ENCODE measurements around the gene MED13L.

Gene MED13L

GRCh38 chr12:115944392-115944742, 333.1 kb downstream of the MED13L start:
- CTCF ChIA-PET = no interaction called here
- no peaks in the 10 kb centered on the region for H3K36me3 ChIP-seq (ENCODE audit: control insufficient read depth in 4 of 4, insufficient read depth in 4 of 4, low read length in 3 of 4)
- POLR2A ChIA-PET = no interaction called here
- DNase-seq = no peak
- H3K4me3 ChIP-seq (ENCODE audit: control insufficient read depth in 1 of 7, extremely low read depth in 1 of 7, insufficient read depth in 4 of 7, low read depth in 2 of 7, low read length in 6 of 7) = no peak overlapping the region
- no peak overlapping the region for H3K27ac ChIP-seq (ENCODE audit: insufficient read depth in 1 of 2, low read depth in 1 of 2, low read length in 2 of 2, poor library complexity in 1 of 2, severe bottlenecking in 2 of 2)
- no peaks in the 10 kb centered on the region for H3K4me1 ChIP-seq (ENCODE audit: control extremely low read depth in 1 of 4, control insufficient read depth in 4 of 4, insufficient read depth in 4 of 4, low read length in 3 of 4)
- H3K9me3 ChIP-seq (ENCODE audit: control extremely low read depth in 1 of 5, control insufficient read depth in 4 of 5, insufficient read depth in 2 of 5, low read depth in 1 of 5, low read length in 4 of 5) = peaks cover 0 to 3% (median 0%) of the 10 kb centered on the region in 5 experiments
- over 99% methylated on average over 7 of the region's 8 CpGs for WGBS (ENCODE audit: insufficient coverage)
- H3K27me3 ChIP-seq (replicated peaks in 2 of 5; ENCODE audit: control insufficient read depth in 4 of 5, insufficient read depth in 5 of 5, low read length in 4 of 5) = peaks cover 0 to 2% (median 0%) of the 10 kb centered on the region in 5 experiments

DNA sequence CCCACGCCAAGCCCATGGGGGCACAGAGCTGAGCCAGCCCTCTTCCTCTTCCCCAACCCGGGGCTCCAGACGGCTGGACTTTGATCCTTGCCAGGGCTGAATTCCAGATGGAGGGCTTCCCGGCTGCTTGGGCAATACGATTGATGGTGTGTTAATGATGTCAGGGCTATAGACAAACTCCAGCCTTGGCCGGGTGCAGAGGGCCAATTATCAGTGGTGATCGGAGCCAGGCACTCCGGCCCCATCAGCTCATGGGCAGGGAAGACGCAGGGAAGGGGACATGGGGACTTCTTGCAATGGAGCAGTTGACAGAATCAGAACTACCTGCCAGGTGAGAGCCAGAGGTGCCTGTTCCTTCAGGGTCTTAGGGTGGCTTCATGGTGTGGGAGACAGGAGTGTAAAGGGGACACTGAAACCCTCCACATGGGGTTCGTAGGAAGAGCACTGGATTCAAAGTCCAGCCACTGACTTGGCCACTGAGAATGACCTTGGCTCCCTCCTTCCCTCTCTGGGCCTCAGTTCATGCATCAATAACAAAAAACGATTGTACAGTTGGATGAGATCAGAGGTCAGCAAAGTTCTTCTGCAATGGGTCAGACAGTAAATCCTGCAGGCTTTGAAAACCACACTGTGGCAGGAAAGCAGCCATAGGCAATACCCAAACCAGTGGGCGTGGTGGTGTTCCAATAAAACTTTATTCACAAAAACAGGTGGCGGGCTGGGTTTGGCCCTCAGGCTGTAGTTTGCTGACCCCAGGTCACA, 333.7 kb downstream of the MED13L start:
- CTCF ChIA-PET = no interaction called here
- 95% methylated on average over 9 of the region's 13 CpGs for WGBS (ENCODE audit: insufficient coverage)
- no peaks in the 10 kb centered on the region for H3K36me3 ChIP-seq (ENCODE audit: control insufficient read depth in 4 of 4, insufficient read depth in 4 of 4, low read length in 3 of 4)

DNA sequence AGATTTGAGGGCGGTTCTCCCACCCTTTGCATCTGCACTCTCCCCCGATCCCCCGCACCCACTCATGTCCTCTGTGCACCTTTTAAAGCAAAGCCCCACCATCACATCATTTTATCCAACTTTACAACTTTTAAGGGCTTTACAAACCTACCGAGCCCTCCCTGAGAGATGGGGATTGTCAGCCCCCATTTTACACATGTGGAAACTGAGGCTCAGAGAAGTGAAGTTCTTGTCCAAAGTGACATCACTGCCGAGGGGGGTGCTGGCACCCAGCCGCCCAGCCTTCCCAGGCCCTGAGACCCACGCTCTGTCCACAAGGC, 334.2 kb downstream of the MED13L start:
- 100% methylated on average over 6 of the region's 7 CpGs for WGBS (ENCODE audit: insufficient coverage)
- peaks cover 0 to 2% (median 0%) of the 10 kb centered on the region in 5 experiments for H3K27me3 ChIP-seq (replicated peaks in 2 of 5; ENCODE audit: control insufficient read depth in 4 of 5, insufficient read depth in 5 of 5, low read length in 4 of 5)
- H3K9me3 ChIP-seq (ENCODE audit: control extremely low read depth in 1 of 5, control insufficient read depth in 4 of 5, insufficient read depth in 2 of 5, low read depth in 1 of 5, low read length in 4 of 5) = peaks cover 0 to 9% (median 3%) of the 10 kb centered on the region in 5 experiments
- no peak overlapping the region for H3K4me3 ChIP-seq (ENCODE audit: control insufficient read depth in 1 of 7, extremely low read depth in 1 of 7, insufficient read depth in 4 of 7, low read depth in 2 of 7, low read length in 6 of 7)
- CTCF ChIA-PET = no interaction called here
- DNase-seq = no peak
- POLR2A ChIA-PET = no interaction called here
- no peaks in the 10 kb centered on the region for H3K4me1 ChIP-seq (ENCODE audit: control extremely low read depth in 1 of 4, control insufficient read depth in 4 of 4, insufficient read depth in 4 of 4, low read length in 3 of 4)
- H3K36me3 ChIP-seq (ENCODE audit: control insufficient read depth in 4 of 4, insufficient read depth in 4 of 4, low read length in 3 of 4) = no peaks in the 10 kb centered on the region
- H3K27ac ChIP-seq (ENCODE audit: insufficient read depth in 1 of 2, low read depth in 1 of 2, low read length in 2 of 2, poor library complexity in 1 of 2, severe bottlenecking in 2 of 2) = no peak overlapping the region

More for the DNA sequence above, 333.7 kb downstream of the MED13L start:
- no peak overlapping the region for H3K27ac ChIP-seq (ENCODE audit: insufficient read depth in 1 of 2, low read depth in 1 of 2, low read length in 2 of 2, poor library complexity in 1 of 2, severe bottlenecking in 2 of 2)
- H3K27me3 ChIP-seq (replicated peaks in 2 of 5; ENCODE audit: control insufficient read depth in 4 of 5, insufficient read depth in 5 of 5, low read length in 4 of 5) = peaks cover 0 to 2% (median 0%) of the 10 kb centered on the region in 5 experiments
- H3K4me3 ChIP-seq (ENCODE audit: control insufficient read depth in 1 of 7, extremely low read depth in 1 of 7, insufficient read depth in 4 of 7, low read depth in 2 of 7, low read length in 6 of 7) = no peak overlapping the region
- peaks cover 0 to 4% (median 3%) of the 10 kb centered on the region in 5 experiments for H3K9me3 ChIP-seq (ENCODE audit: control extremely low read depth in 1 of 5, control insufficient read depth in 4 of 5, insufficient read depth in 2 of 5, low read depth in 1 of 5, low read length in 4 of 5)
- POLR2A ChIA-PET = no interaction called here
- no peaks in the 10 kb centered on the region for H3K4me1 ChIP-seq (ENCODE audit: control extremely low read depth in 1 of 4, control insufficient read depth in 4 of 4, insufficient read depth in 4 of 4, low read length in 3 of 4)
- no peak for DNase-seq

GRCh38 chr12:115942346-115942745, 335.1 kb downstream of the MED13L start:
- POLR2A ChIA-PET = no interaction called here
- no CpG with 5 or more reads among the region's 1 CpG for WGBS (ENCODE audit: insufficient coverage)
- DNase-seq = no peak
- peaks cover 0 to 10% (median 3%) of the 10 kb centered on the region in 5 experiments for H3K9me3 ChIP-seq (ENCODE audit: control extremely low read depth in 1 of 5, control insufficient read depth in 4 of 5, insufficient read depth in 2 of 5, low read depth in 1 of 5, low read length in 4 of 5)
- no peaks in the 10 kb centered on the region for H3K4me1 ChIP-seq (ENCODE audit: control extremely low read depth in 1 of 4, control insufficient read depth in 4 of 4, insufficient read depth in 4 of 4, low read length in 3 of 4)
- H3K4me3 ChIP-seq (ENCODE audit: control insufficient read depth in 1 of 7, extremely low read depth in 1 of 7, insufficient read depth in 4 of 7, low read depth in 2 of 7, low read length in 6 of 7) = no peak overlapping the region
- no peak overlapping the region for H3K27ac ChIP-seq (ENCODE audit: insufficient read depth in 1 of 2, low read depth in 1 of 2, low read length in 2 of 2, poor library complexity in 1 of 2, severe bottlenecking in 2 of 2)
- CTCF ChIA-PET = no interaction called here
- H3K36me3 ChIP-seq (ENCODE audit: control insufficient read depth in 4 of 4, insufficient read depth in 4 of 4, low read length in 3 of 4) = no peaks in the 10 kb centered on the region
- peaks cover 0 to 2% (median 0%) of the 10 kb centered on the region in 5 experiments for H3K27me3 ChIP-seq (replicated peaks in 2 of 5; ENCODE audit: control insufficient read depth in 4 of 5, insufficient read depth in 5 of 5, low read length in 4 of 5)

DNA sequence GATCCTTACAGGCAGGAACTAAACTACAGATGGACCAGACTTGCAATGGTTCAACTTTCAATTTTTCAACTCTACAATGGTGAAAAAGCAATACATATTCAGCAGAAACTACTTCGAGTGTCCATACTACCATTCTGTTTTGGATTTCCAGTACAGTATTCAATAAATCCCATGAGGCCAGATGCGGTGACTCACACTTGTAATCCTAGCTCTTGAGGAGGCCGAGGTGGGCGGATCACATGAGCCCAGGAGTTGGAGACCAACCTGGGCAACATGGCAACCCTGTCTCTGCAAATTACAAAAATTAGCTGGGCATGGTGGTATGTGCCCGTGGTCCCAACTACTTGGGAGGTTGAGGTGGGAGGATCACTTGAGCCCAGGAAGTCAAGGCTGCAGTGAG, 336.1 kb downstream of the MED13L start:
- ChIA-PET CTCF (no interaction called here), POLR2A (no interaction called here)
- Histone ChIP-seq H3K27ac (ENCODE audit: insufficient read depth in 1 of 2, low read depth in 1 of 2, low read length in 2 of 2, poor library complexity in 1 of 2, severe bottlenecking in 2 of 2) (no peak overlapping the region), H3K4me1 (ENCODE audit: control extremely low read depth in 1 of 4, control insufficient read depth in 4 of 4, insufficient read depth in 4 of 4, low read length in 3 of 4) (no peaks in the 10 kb centered on the region), H3K36me3 (ENCODE audit: control insufficient read depth in 4 of 4, insufficient read depth in 4 of 4, low read length in 3 of 4) (no peaks in the 10 kb centered on the region), H3K9me3 (ENCODE audit: control extremely low read depth in 1 of 5, control insufficient read depth in 4 of 5, insufficient read depth in 2 of 5, low read depth in 1 of 5, low read length in 4 of 5) (peaks cover 0 to 10% (median 3%) of the 10 kb centered on the region in 5 experiments), H3K4me3 (ENCODE audit: control insufficient read depth in 1 of 7, extremely low read depth in 1 of 7, insufficient read depth in 4 of 7, low read depth in 2 of 7, low read length in 6 of 7) (no peak overlapping the region), H3K27me3 (replicated peaks in 2 of 5; ENCODE audit: control insufficient read depth in 4 of 5, insufficient read depth in 5 of 5, low read length in 4 of 5) (peaks cover 0 to 2% (median 0%) of the 10 kb centered on the region in 5 experiments)
- DNase-seq = no peak
- 93% methylated on average over 3 of the region's 5 CpGs for WGBS (ENCODE audit: insufficient coverage)

DNA sequence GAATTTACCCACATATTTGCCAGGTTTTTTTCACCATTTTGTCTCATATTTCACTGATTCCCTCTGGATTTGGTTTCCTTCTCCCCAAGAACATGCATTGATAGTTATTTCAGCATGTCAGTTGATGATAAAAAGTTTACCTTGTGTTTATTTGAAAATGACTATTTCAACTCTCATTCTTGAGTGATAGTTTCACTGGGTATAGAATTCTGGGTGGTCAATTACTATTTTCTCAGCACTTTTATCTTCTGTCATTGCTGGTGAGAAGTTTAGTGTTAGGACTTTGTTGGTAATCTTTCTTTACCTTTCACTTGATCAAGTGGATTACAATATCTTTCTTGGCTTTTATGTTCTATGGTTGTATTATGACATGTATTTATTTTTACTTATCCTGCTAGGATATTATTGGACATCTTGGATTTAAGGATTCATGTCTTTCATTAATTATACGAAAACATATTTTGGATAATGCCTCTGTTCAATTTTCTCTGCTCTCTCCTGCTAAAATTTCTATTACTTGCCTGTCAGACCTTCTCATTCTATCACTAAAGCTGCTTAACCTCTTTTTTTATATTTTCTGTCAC, 338.6 kb downstream of the MED13L start:
- CTCF ChIA-PET = no interaction called here
- 100% methylated on average over 1 of the region's 1 CpG for WGBS (ENCODE audit: insufficient coverage)
- no peak for DNase-seq
- Histone ChIP-seq H3K9me3 (ENCODE audit: control extremely low read depth in 1 of 5, control insufficient read depth in 4 of 5, insufficient read depth in 2 of 5, low read depth in 1 of 5, low read length in 4 of 5) (peaks cover 0 to 10% (median 3%) of the 10 kb centered on the region in 5 experiments), H3K4me1 (ENCODE audit: control extremely low read depth in 1 of 4, control insufficient read depth in 4 of 4, insufficient read depth in 4 of 4, low read length in 3 of 4) (no peaks in the 10 kb centered on the region), H3K36me3 (ENCODE audit: control insufficient read depth in 4 of 4, insufficient read depth in 4 of 4, low read length in 3 of 4) (no peaks in the 10 kb centered on the region), H3K27ac (ENCODE audit: insufficient read depth in 1 of 2, low read depth in 1 of 2, low read length in 2 of 2, poor library complexity in 1 of 2, severe bottlenecking in 2 of 2) (no peak overlapping the region), H3K27me3 (replicated peaks in 2 of 5; ENCODE audit: control insufficient read depth in 4 of 5, insufficient read depth in 5 of 5, low read length in 4 of 5) (peaks cover 0 to 2% (median 0%) of the 10 kb centered on the region in 5 experiments), H3K4me3 (ENCODE audit: control insufficient read depth in 1 of 7, extremely low read depth in 1 of 7, insufficient read depth in 4 of 7, low read depth in 2 of 7, low read length in 6 of 7) (no peak overlapping the region)
- POLR2A ChIA-PET = no interaction called here

Measured in common myeloid progenitor, CD34-positive (primary cell).